NCI-H187 (cell line): ENCODE measurements around the gene USO1.
"Not testable (repeated sequence)": the region's sequence is repeated elsewhere in the genome, so short reads cannot be mapped to it uniquely, and the experiment has no call there.

Experiments used
- DNase-seq, 2 experiments: peaks; one replicate each; lab custom pipeline; 2025; lab: John Stamatoyannopoulos, UW

USO1 gene

GRCh38 chr4:75714704-75715103, 9.7 kb upstream of the USO1 start:
- no peak for DNase-seq

- DNase-seq = no peak
Observed at GRCh38 chr4:75715105-75715799, 9.1 kb upstream of the USO1 start.

- DNase-seq = not testable (repeated sequence)
Observed at GRCh38 chr4:75716054-75716453, 8.3 kb upstream of the USO1 start.

- DNase-seq = no peak
Observed at GRCh38 chr4:75717408-75717807, 7.0 kb upstream of the USO1 start.

- DNase-seq = no peak
Observed at GRCh38 chr4:75718529-75718928, 5.8 kb upstream of the USO1 start.

GRCh38 chr4:75722417-75722816, 2.0 kb upstream of the USO1 start:
- no peak for DNase-seq

GRCh38 chr4:75723163-75724065, 963 bp upstream of the USO1 start:
- no peak for DNase-seq

GRCh38 chr4:75724867-75725724, 719 bp downstream of the USO1 start:
- peak; percentile 15 to 66 for DNase-seq

- DNase-seq = not testable (repeated sequence)
Observed at GRCh38 chr4:75725942-75726538, 1.7 kb downstream of the USO1 start.

GRCh38 chr4:75726577-75726976, 2.2 kb downstream of the USO1 start:
- DNase-seq = no peak

- no peak for DNase-seq
Observed at GRCh38 chr4:75727073-75727472, 2.7 kb downstream of the USO1 start.

GRCh38 chr4:75729836-75730235, 5.5 kb downstream of the USO1 start:
- DNase-seq = no peak

GRCh38 chr4:75733369-75733768, 9.0 kb downstream of the USO1 start:
- DNase-seq = no peak

GRCh38 chr4:75735525-75735924, 11.1 kb downstream of the USO1 start:
- DNase-seq = no peak

- no peak for DNase-seq
Observed at GRCh38 chr4:75736862-75737261, 12.5 kb downstream of the USO1 start.

GRCh38 chr4:75737398-75737797, 13.0 kb downstream of the USO1 start:
- no peak for DNase-seq

GRCh38 chr4:75741027-75741426, 16.6 kb downstream of the USO1 start:
- DNase-seq = no peak

- no peak for DNase-seq
Observed at GRCh38 chr4:75742451-75742850, 18.1 kb downstream of the USO1 start.

- no peak for DNase-seq
Observed at GRCh38 chr4:75745161-75745560, 20.8 kb downstream of the USO1 start.

GRCh38 chr4:75745721-75746199, 21.4 kb downstream of the USO1 start:
- no peak for DNase-seq

GRCh38 chr4:75752637-75753036, 28.3 kb downstream of the USO1 start:
- no peak for DNase-seq

GRCh38 chr4:75769036-75769435, 44.7 kb downstream of the USO1 start:
- DNase-seq = no peak
